SIG-M5 (cell line): ENCODE results near the gene ASAP3.
"Not testable (repeated sequence)": the region's sequence is repeated elsewhere in the genome, so short reads cannot be mapped to it uniquely, and the experiment has no call there.

Experiments used
- DNase-seq: peaks from one replicate; lab custom pipeline; 2025; lab: John Stamatoyannopoulos, UW

The ASAP3 gene

DNA sequence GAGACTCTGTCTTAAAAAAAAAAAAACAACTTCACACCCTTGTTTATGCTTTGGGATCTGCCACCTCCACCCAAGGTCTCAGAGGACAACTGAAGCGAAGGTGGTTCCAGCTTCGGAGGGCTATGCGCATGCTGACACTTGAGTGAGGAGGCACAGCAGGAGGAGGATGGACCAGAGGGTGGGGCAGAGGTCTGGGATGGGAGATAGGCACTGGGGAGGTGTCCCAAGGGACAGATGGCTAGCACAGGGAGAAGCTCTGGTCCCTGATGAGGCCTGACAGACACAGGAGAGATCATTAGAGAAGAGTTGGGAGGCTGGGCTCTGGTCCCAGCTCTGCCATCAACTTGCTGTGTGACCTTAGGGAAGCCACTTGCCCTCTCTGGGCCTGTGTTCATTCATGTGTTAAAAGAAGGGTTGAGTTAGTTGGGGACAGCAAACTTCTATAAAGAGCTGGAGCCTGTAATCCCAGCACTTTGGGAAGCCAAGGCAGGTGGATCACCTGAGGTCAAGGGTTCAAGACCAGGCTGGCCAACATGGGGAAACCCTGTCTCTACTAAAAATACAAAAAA lies 30.2 kb upstream of the ASAP3 start:
- no peak for DNase-seq

DNA sequence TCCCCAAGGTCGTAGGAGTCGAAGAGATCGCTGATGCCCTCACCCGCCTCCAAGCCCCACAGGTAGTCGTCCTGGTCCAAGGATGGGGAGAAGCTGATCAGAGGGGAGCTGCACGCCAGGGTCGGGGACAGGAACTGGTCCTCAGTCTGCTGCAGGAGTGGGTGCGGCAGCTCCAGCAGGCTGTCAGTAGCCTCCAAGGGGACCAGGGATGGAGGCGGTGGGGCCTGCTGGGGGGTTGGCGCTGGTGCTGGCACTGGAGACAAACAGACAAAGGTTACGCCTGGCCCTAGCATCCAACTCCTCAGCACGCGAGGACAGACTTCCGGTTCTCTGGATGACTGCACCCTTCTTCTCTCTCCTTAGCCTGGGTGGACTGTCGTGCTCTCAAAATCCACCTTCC lies 25.9 kb upstream of the ASAP3 start:
- no peak for DNase-seq

DNA sequence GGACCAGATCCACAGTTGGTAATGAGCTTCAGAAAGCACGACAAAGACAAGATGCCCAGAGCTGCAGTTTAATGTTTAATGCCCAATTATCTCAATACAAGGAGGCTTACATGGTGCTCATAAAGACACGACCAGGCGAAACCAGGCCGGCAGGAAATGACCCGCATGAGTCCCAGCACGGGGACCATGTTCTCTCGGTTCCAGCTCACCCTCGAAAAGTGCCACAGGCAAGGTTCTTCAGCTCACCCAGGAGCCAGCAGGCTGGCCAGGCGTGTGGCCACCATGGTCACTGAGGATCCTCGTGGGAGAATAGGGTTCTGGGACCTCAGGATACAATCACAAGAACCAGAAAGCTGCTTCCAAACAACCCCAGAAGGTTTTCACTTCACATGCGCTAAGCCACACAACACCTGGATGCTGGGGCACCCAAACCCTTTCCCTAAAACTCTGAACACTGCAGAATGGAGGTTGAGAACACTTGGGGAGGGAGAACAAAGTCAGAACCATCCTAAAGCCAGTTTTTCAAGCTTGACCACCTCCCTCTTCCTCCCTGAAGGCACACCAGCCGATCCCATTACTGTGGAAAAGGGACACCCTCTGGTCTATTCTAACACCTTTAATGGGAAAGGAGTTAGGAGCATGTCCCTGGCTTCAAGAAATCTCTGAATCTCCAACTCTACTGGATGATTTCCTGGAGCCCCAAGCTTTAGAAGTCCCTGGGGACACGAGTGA lies 22.6 kb upstream of the ASAP3 start:
- no peak for DNase-seq

DNA sequence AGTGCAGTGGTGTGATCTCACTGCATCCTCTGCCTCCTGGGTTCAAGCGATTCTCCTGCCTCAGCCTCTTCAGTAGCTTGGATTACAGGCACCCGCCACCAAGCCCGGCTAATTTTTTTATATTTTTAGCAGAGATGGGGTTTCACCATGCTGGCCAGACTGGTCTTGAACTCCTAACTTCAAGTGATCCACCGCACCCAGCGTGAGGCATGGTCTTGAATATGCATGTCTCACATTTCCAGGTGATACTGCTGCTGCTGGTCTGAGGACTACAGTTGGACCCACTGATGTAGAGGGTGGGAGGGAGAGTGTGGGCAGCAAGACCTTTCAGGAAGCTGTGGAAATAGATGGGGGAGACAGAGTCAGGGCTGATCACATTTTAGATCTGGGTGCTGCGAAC lies 21.9 kb upstream of the ASAP3 start:
- no peak for DNase-seq

DNA sequence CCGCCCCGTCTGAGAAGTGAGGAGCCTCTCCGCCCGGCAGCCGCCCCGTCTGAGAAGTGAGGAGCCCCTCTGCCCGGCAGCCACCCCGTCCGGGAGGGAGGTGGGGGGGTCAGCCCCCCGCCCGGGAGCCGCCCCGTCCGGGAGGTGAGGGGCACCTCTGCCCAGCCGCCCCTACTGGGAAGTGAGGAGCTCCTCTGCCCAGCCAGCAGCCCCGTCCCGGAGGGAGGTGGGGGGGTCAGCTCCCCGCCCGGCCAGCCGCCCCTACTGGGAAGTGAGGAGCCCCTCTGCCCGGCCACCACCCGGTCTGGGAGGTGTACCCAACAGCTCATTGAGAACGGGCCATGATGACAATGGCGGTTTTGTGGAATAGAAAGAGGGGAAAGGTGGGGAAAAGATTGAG lies 20.2 kb upstream of the ASAP3 start:
- not testable (repeated sequence) for DNase-seq

DNA sequence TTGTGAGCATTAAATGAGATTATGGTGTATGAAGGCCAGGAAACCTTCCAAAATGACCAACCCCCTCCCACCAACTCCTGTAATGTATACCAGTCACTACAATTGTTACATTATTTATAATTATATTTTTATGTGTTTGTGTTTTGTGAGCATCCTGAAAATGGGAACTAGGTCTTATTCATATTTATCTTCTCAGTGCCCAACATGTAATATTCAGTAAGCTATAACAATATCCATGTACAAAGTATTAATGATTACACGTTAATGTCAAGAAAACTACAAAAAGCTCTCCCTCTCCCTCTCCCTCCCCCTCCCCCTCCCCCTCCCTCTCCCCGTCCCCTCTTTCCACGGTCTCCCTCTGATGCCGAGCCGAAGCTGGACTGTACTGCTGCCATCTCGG lies 19.0 kb upstream of the ASAP3 start:
- no peak for DNase-seq

DNA sequence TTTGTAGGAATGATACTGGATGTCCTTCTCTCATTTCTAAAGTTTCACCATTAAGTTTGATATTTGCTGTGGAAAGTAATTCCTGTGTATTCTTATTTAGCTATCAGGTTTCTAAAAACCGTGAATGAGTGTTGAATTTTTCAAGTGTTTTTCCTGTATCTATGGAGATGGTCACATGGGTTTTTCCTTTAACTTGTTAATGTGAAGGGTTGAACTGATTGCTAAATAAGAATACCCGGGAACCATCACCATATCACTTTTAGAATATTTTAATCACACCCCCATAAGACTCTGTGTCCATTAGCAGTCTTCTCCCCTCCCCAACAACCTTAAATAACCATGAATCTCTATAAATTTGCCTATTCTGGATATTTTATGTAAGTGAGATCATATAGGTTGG lies 16.5 kb upstream of the ASAP3 start:
- no peak for DNase-seq

DNA sequence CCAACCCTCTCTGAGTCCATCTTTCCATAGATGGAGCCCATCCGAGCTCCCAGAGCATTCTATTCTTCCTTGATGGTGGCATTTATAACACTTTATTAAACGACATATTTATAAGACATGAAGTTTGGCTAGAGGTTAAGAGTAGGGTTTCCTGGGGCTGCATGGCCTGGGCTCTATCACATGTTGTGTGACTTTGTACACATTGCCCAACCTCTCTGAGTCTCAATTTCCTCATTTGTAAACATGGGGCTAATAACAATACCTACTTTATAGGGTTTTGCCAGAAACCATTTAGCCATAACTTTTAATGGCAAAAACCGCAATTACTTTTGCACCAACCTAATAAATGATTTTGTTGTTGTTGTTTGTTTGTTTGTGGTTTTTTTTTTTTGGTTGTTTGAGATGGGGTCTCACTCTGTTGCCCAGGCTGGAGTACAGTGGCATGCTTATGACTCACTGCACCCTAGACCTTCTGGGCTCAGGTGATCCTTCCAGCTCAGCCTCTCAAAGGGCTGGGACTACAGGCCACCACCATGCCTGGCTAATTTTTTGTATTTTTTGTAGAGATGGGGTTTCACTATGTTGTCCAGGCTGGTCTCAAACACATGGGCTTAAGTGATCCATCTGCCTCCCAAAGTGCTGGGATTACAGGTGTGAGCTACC lies 13.9 kb upstream of the ASAP3 start:
- no peak for DNase-seq

DNA sequence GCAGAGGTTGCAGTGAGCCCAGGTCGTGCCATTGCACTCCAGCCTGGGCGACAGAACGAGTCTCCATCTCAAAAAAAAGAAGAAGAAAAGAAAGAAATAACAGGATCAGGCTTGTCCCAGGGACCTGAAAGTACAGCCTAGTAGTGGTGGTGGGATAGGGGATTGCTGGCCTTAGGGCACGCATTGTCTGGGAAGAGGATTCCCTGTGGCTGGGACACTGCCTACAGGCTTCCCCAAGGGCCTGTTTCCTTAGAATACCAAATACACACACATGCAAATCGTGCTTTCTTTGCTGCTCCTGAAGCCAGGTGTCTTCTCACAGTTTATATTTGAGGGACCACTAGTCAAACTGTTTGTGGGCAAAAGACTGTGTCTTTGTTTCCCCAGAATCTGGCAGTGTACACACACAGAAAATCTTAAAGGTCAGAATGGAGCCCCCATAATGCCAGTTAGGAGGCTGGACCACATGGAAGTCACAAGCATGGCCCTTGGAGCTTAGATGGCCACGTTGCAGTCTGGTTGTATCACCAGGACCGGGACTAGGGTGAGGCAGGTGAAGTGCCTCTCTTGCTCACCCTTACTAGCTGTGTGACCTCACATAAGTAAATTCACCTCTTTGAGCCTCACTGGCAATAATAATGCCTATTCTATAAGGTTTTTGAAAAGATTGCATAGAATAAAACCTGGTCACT lies 12.7 kb upstream of the ASAP3 start:
- no peak for DNase-seq

DNA sequence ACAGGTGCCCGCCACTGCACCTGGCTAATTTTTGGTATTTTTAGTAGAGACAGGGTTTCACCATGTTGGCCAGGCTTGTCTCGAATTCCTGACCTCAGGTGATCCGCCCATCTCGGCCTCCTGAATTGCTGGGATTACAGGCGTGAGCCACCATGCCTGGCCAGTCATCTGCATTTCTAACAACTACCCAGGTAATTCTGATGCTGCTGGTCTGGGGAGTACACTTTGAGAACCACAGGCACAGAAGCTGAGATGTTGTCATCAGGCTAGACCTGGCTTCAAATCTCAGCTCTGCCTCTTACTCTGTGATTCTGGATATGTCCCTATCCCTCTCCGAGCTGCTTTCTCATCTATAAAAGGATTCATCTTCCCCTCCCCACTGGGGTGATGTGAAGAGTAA lies 10.9 kb upstream of the ASAP3 start:
- DNase-seq = not testable (repeated sequence)

DNA sequence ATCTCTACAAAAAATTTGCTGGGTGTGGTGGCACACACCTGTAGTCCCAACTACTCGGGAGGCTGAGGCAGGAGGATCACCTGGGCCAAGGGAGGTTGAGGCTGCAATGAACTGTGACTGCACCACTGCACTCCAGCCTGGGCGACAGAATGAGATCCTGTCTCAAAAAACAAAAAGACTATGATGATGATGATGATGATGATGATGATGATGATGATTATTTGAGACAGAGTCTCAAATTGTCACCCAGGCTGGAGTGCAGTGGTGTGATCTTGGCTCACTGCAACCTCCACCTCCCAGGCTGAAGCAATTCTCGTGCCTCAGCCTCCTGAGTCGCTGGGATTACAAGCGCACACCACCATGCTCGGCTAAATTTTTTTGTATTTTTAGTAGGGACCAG lies 8.8 kb upstream of the ASAP3 start:
- not testable (repeated sequence) for DNase-seq

DNA sequence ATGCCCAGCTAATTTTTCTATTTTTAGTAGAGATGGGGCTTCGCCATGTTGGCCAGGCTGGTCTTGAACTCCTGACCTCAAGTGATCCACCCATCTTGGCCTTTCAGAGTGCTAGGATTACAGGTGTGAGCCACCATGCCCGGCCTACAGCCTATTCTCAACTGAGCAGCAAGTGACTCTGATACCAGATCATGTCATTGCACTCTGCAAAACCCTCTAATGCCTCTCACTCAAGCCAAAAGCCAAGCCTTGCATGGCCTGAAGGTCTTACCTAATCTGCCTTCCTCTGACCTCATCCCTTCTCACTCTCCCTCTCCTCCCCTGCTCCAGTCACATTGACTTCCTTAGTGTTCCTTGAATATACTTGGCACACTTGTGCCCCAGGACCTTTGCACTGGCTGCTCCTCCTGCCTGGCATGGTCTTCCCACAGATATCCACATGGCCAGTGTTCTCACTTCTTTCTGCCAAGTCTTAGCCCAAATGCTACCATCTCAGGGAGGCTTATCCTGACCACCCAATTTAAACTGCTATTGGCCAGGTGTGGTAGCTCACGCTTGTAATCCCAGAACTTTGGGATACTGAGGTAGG lies 8.2 kb upstream of the ASAP3 start:
- DNase-seq = no peak

DNA sequence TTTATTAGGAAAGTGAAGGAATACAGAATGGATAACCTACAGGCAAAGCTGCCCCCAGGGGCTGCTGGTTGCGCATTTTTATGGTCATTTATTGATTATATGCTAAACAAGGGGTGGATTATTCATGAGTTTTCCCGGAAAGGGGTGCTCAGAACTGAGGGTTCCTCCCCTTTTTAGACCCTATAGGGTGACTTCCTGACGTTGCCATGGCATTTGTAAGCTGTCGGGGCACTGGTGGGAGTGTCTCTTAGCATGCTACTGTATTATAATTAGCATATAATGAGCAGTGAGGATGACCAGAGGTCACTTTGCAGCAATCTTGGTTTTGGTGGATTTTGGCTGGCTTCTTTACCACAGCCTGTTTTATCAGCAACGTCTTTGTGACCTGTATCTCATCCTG lies 5.9 kb upstream of the ASAP3 start:
- no peak for DNase-seq

DNA sequence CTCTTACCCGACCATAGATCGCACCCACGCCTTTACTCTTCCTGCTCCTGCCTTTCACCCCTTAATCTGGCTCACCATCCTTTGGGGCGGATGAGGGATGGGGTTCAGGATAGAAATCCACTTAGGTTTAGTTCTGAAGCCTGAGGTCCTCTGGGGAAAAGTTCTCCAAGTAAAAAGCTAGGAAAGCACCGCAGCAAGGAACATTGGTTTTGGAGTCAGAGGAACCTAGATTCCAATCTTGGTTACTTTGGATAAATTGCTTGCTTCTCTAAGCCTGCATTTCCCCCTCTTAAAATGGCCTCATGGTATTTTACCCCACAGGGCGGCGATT lies 988 bp upstream of the ASAP3 start:
- DNase-seq = no peak

DNA sequence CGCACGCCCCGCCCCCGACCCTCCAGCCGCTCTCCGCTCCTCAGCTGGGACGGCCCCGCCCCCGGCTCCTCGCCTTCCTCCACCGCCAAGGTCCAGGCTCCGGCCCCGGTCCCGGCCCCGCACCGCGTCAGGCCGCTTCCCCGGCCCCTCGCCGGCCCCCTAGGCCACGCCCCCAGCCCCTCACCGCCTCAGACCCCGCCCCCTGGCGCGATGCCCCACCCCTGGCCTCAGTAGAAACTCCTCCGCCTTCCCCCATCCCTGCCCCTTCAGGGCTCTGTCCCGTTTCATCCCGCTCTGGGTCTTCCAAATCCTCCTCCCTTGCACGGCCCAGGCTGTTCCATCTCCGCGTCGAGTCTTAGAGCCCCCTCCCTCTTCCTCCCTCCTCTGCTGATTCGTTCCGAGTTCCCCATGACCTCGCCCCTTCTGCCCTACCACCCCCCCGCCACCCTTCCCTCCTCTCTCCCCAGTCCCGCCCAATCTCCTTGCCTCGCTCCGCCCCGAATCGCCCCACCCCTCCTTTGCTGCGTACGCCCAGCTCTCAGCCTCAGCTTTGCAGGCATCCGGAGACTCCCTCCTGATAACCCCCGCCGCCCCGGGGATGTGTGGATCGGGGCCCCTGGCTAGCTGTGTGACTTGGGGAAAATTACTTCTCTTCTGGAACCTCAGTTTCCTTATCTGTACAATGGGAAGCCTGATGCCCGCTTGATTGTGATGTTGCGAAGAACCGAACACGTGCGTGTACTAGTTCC lies 448 bp upstream of the ASAP3 start:
- no peak for DNase-seq

DNA sequence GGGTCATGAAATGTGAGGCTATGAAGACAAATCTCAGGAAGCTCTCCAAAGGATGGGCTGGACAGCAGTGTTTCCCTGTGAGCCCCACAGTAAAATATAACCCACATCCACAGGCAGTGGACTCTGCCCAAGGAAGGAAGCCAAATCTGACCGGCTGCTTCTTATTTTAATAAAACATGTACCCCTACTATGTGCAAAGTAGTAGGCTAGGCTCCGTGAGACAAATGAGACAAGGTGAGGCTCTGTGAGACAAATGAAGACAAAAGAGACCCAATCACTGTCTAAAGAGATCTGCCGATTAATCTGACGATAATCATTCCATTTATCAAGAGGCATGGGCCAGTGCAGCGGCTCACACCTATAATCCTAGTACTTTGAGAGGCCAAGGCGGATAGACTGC lies 2.1 kb downstream of the ASAP3 start:
- DNase-seq = no peak

DNA sequence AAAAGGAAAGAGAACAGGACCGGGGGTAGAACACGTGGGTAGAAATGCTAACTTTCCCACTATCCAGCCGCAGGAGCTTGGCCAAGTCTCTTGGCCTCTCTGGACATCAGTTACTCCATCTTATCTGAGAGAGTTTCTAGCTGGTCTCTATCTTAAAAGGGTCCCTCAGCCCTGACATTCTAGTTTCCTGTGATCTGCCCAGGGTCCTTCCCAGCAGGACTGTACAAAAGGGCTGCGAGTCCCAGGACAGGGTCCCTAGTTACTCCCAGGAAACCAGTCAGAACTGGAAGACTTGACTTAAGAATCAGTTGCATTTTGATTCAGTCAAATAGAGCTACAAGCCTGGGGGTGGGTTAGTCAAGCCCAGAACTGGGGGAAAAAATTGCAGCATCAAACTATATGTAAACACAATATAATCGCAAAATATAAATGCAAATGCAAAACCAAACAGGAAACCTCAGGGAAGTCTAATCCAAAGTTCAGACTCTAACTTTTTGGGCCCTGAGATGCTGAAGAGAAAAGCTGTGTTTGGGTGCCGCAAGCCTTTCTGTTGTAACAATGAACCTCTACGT lies 2.9 kb downstream of the ASAP3 start:
- DNase-seq = no peak

DNA sequence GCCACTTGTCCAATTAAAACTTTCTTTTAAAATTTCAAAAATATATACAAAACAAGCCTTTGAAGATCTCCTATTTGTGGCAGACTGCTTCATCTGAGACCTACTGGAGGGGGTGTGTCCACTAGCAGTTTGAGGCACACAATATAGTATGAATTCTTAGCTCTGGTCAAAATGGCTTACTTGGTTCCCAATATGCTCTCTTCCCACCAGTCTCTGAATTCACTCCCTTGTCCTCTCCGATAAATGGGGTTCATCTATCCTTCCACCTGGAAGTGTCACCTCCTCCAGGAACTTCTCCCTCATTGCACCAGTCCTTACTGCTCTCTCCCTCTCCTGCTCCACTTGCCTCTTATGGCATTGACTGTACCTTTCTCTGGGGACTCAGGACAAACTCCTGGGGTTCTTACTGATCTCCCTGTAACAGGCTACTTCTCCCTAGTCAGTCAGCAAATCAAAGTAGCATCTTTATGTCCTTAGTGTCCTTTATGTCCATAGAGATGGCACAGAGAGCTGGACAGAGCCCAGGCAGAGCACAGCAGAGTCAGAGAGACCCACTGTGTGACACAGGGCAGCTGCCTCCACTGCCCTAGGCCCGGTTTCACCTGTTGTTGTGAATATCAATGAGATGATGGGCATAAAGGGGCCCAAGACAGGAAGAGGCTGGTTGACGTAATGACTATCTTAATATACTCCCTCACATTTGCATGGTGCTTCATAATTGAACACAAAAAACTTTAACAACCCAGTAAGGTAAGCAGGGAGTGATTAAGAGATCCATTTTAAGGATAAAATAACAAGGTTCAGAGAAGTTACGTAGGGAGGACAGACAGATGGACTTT lies 3.6 kb downstream of the ASAP3 start:
- DNase-seq = no peak

DNA sequence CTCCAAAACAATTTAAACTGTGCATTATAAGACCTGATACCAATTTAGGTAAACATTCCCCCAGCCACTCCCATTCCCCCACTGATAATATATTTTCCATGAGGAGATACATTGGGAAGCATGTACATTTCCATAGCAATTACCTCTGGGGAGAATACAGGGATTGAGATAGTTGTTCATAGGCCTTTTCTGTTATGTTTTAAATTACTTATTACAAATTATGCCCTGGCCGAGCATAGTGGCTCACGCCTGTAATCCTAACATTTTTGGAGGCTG lies 4.4 kb downstream of the ASAP3 start:
- DNase-seq = no peak

DNA sequence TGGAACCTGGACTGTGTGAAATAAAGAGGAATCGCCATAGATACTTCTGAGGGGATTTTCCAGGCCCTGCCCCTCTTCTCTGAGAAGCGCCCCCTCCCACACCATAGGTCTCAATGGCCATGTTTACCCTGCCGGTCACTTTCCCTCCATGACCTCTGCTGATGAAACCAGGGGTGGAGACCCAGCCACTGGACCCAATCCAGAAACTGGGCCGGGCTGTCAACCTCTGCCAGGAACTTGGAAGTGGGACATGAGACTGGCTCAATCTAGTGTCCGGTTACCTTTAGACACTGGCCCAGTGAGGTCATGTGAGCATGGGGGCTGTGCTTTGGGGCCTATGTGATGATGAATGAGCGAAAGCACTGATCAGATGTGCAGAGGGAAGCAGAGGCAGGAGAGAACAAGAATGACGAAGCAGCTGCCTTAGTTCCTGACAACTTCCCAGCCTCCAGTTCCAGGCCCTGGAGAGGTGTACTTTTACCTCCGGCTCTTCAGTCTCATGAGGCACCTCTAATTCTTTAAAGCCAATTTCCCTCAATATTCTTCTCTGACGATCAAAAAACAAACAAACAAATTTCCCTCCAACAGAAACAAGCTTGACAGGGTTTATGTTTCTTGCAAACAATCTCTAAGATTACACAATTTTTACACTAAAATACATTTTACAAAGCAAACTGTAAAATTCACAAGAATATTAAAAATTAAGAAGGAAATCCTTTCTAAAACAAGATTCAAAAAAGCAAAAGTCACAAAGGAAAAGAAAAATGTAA lies 4.9 kb downstream of the ASAP3 start:
- DNase-seq = no peak
